GM23338 (cell line): ENCODE data around the gene KIAA1217.

Experiments used
- CREB1 ChIP-seq: fragments of 250-450 bp; sonication (Bioruptor Pico); IDR thresholded peaks from 2 replicates; pipeline ENCODE4 v1.5.0; 2020; ENCODE audit warnings: low read depth, mild to moderate bottlenecking, moderate library complexity
- EZH2 ChIP-seq: fragments of 200-600 bp; sonication (generic); IDR thresholded peaks from one replicate; pipeline ENCODE4 v1.8.0; 2017; ENCODE audit warnings: antibody characterized with exemption, mild to moderate bottlenecking, low read depth; ENCODE audit not compliant: unreplicated experiment
- EZH2phosphoT487 ChIP-seq: fragments of 200-600 bp; sonication (generic); IDR thresholded peaks from one replicate; pipeline ENCODE4 v1.8.1; 2018; ENCODE audit warnings: antibody characterized with exemption; ENCODE audit not compliant: unreplicated experiment
- NANOG ChIP-seq: IDR thresholded peaks from 2 replicates; pipeline ENCODE4 v1.6.1; 2016; ENCODE audit warnings: antibody characterized with exemption, borderline replicate concordance
- POLR2AphosphoS5 ChIP-seq: IDR thresholded peaks from 2 replicates; pipeline ENCODE4 v1.6.1; 2016; ENCODE audit warnings: antibody characterized with exemption, low read depth
- STAT1 ChIP-seq: IDR thresholded peaks from one replicate; pipeline ENCODE4 v1.6.1; 2016; ENCODE audit warnings: antibody characterized with exemption; ENCODE audit not compliant: unreplicated experiment
- ZNF114 ChIP-seq: fragments of 250-450 bp; sonication (Bioruptor Pico); IDR thresholded peaks from 2 replicates; pipeline ENCODE4 v1.5.0; 2020; ENCODE audit warnings: mild to moderate bottlenecking, moderate library complexity
- ZNF331 ChIP-seq: fragments of 250-450 bp; sonication (Bioruptor Pico); IDR thresholded peaks from 2 replicates; pipeline ENCODE4 v1.5.0; 2020; ENCODE audit warnings: low read depth, mild to moderate bottlenecking, moderate library complexity
- TF ChIP-seq, protein P1 (sequence below), 2 experiments: fragments of 200-600 bp in 1 of 2; sonication (generic) in 1 of 2; conservative IDR thresholded peaks; 2 replicates each; pipeline versions ENCODE4 v1.5.1 to v1.6.1; 2016 to 2017; ENCODE audit warnings: antibody characterized with exemption in 2 of 2, low read depth in 2 of 2, mild to moderate bottlenecking in 2 of 2, moderate library complexity in 1 of 2
- TF ChIP-seq, protein P2 (sequence below): IDR thresholded peaks from one replicate; pipeline ENCODE4 v1.6.1; 2018; ENCODE audit warnings: antibody characterized with exemption; ENCODE audit not compliant: unreplicated experiment

DNA sequence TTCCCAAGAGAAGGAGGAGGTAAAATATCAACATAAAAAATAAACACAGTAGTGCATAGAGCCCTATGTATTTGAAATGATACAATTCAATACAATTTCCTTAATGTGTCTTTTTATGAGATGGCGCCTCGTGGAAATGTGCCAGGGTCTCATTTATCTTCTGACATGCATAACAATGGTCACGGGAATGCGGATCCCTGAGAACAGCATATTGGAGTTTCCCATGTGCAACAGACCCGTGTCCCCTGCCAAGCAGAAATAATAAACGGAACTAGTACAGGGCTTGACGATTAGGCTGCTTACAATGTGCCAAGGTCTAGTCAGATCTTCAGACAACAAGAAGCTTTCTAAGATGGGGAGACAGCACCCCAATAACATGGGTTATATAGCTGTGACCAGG, 296.8 kb downstream of the KIAA1217 start:
- TF ChIP-seq, protein P1, sequence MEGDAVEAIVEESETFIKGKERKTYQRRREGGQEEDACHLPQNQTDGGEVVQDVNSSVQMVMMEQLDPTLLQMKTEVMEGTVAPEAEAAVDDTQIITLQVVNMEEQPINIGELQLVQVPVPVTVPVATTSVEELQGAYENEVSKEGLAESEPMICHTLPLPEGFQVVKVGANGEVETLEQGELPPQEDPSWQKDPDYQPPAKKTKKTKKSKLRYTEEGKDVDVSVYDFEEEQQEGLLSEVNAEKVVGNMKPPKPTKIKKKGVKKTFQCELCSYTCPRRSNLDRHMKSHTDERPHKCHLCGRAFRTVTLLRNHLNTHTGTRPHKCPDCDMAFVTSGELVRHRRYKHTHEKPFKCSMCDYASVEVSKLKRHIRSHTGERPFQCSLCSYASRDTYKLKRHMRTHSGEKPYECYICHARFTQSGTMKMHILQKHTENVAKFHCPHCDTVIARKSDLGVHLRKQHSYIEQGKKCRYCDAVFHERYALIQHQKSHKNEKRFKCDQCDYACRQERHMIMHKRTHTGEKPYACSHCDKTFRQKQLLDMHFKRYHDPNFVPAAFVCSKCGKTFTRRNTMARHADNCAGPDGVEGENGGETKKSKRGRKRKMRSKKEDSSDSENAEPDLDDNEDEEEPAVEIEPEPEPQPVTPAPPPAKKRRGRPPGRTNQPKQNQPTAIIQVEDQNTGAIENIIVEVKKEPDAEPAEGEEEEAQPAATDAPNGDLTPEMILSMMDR (conservative IDR thresholded peaks at IDR 0.05; ENCODE audit: low read depth in 2 of 2) = no peak
- TF ChIP-seq CREB1 (CRISPR knock-in tag) (no peak), EZH2 (no peak), ZNF331 (no peak), STAT1 (no peak), EZH2phosphoT487 (no peak), POLR2AphosphoS5 (no peak), NANOG (no peak), ZNF114 (no peak)
- TF ChIP-seq, protein P2, sequence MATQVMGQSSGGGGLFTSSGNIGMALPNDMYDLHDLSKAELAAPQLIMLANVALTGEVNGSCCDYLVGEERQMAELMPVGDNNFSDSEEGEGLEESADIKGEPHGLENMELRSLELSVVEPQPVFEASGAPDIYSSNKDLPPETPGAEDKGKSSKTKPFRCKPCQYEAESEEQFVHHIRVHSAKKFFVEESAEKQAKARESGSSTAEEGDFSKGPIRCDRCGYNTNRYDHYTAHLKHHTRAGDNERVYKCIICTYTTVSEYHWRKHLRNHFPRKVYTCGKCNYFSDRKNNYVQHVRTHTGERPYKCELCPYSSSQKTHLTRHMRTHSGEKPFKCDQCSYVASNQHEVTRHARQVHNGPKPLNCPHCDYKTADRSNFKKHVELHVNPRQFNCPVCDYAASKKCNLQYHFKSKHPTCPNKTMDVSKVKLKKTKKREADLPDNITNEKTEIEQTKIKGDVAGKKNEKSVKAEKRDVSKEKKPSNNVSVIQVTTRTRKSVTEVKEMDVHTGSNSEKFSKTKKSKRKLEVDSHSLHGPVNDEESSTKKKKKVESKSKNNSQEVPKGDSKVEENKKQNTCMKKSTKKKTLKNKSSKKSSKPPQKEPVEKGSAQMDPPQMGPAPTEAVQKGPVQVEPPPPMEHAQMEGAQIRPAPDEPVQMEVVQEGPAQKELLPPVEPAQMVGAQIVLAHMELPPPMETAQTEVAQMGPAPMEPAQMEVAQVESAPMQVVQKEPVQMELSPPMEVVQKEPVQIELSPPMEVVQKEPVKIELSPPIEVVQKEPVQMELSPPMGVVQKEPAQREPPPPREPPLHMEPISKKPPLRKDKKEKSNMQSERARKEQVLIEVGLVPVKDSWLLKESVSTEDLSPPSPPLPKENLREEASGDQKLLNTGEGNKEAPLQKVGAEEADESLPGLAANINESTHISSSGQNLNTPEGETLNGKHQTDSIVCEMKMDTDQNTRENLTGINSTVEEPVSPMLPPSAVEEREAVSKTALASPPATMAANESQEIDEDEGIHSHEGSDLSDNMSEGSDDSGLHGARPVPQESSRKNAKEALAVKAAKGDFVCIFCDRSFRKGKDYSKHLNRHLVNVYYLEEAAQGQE = no peak
